IMR-90 (cell line): ENCODE data around the gene ZNF408. TPM values are rescaled to one million over a fixed set of nuclear protein-coding genes. Genes with fewer than 3 reads are reported as not detected.

Experiments used
- ATAC-seq: fragments of 200-7000 bp; cut with Tn5 transposase; 2 replicates; pipeline ENCODE4 v1.9.1; 2020; ENCODE audit warnings: low read depth, mild to moderate bottlenecking, moderate library complexity
- BruUV-seq: library from RNA; stranded (reverse); fragments of 400-500 nt; replicated peaks from 2 replicates; lab custom pipeline; 2021; lab: Mats Ljungman, UMichigan
- CTCF ChIA-PET: fragments of 300-600 bp; formaldehyde crosslinking; extraction: SDS; loops from one replicate; lab custom pipeline; 2021; ENCODE audit warnings: antibody characterized with exemption; lab: Yijun Ruan, JAX
- POLR2A ChIA-PET: fragments of 300-600 bp; sonication (Branson Sonifier 250); formaldehyde crosslinking; loops from one replicate; lab custom pipeline; 2022; ENCODE audit warnings: antibody characterized with exemption; ENCODE audit not compliant: unreplicated experiment; lab: Charles Lee
- DNase-seq: peaks from one replicate; pipeline ENCODE4 v3.0.0; 2013
- H2AFZ ChIP-seq: replicated peaks from 2 replicates; pipeline ENCODE3; 2013; ENCODE audit warnings: low read length, mild to moderate bottlenecking; ENCODE audit not compliant: poor library complexity
- H2AK5ac ChIP-seq: 2 replicates; pipeline ENCODE4 v1.6.1; 2013; ENCODE audit warnings: low read depth, low read length, inconsistent platforms
- H2AK9ac ChIP-seq: replicated peaks from 2 replicates; pipeline ENCODE3; 2013; ENCODE audit warnings: mild to moderate bottlenecking, low read depth, low read length, moderate library complexity; ENCODE audit not compliant: poor library complexity
- H2BK120ac ChIP-seq: 2 replicates; pipeline ENCODE4 v1.6.1; 2013; ENCODE audit warnings: low read depth, low read length, inconsistent platforms
- H2BK15ac ChIP-seq: 3 replicates; pipeline ENCODE4 v1.6.1; 2013; ENCODE audit warnings: low read depth, low read length, inconsistent platforms
- H2BK20ac ChIP-seq: 2 replicates; pipeline ENCODE4 v1.6.1; 2013; ENCODE audit warnings: low read depth, mild to moderate bottlenecking, inconsistent platforms, low read length, moderate library complexity
- H2BK5ac ChIP-seq: 2 replicates; pipeline ENCODE4 v1.6.1; 2013; ENCODE audit warnings: mild to moderate bottlenecking, low read depth, low read length, inconsistent platforms; ENCODE audit not compliant: poor library complexity, severe bottlenecking
- H3K14ac ChIP-seq: replicated peaks from 2 replicates; pipeline ENCODE4 v1.6.1; 2013; ENCODE audit warnings: low read depth, low read length, inconsistent platforms
- H3K18ac ChIP-seq: 2 replicates; pipeline ENCODE4 v1.6.1; 2013; ENCODE audit warnings: low read depth, low read length, control low read depth
- H3K23ac ChIP-seq: 2 replicates; pipeline ENCODE4 v1.6.1; 2013; ENCODE audit warnings: low read depth, low read length, inconsistent platforms
- H3K27ac ChIP-seq: 2 replicates; pipeline ENCODE4 v1.5.1; 2013; ENCODE audit warnings: mild to moderate bottlenecking, control low read depth, low read length; ENCODE audit not compliant: insufficient read depth
- H3K27me3 ChIP-seq: 2 replicates; pipeline ENCODE4 v1.6.1; 2013; ENCODE audit warnings: low read length; ENCODE audit not compliant: control insufficient read depth, insufficient read depth
- H3K36me3 ChIP-seq: 2 replicates; pipeline ENCODE4 v1.6.1; 2013; ENCODE audit warnings: low read length, mixed read lengths; ENCODE audit not compliant: control insufficient read depth, insufficient read depth
- H3K4ac ChIP-seq: 2 replicates; pipeline ENCODE4 v1.6.1; 2013; ENCODE audit warnings: low read depth, low read length, inconsistent platforms
- H3K4me1 ChIP-seq: 2 replicates; pipeline ENCODE4 v1.6.1; 2013; ENCODE audit warnings: low read length, mixed read lengths; ENCODE audit not compliant: control insufficient read depth, insufficient read depth
- H3K4me2 ChIP-seq: 2 replicates; pipeline ENCODE4 v1.6.1; 2013; ENCODE audit warnings: low read depth, mild to moderate bottlenecking, control low read depth, low read length, moderate library complexity
- H3K4me3 ChIP-seq: 2 replicates; pipeline ENCODE4 v1.5.1; 2013; ENCODE audit warnings: low read depth, mild to moderate bottlenecking, control low read depth, low read length, moderate library complexity; ENCODE audit not compliant: insufficient read depth
- H3K56ac ChIP-seq: 2 replicates; pipeline ENCODE4 v1.6.1; 2013; ENCODE audit warnings: low read length, inconsistent platforms; ENCODE audit not compliant: insufficient read depth; ENCODE audit errors: extremely low read depth
- H3K79me1 ChIP-seq, 2 experiments: 2 replicates each; pipeline ENCODE4 v1.6.1; 2013; ENCODE audit warnings: low read length in 2 of 2, inconsistent platforms in 1 of 2, low read depth in 1 of 2
- H3K9ac ChIP-seq: 2 replicates; pipeline ENCODE4 v1.6.1; 2013; ENCODE audit warnings: low read depth, low read length, control low read depth
- H3K9me1 ChIP-seq: 2 replicates; pipeline ENCODE4 v1.6.1; 2013; ENCODE audit warnings: low read length, inconsistent platforms; ENCODE audit not compliant: insufficient read depth
- H3K9me3 ChIP-seq: 2 replicates; pipeline ENCODE4 v1.6.1; 2013; ENCODE audit warnings: low read length; ENCODE audit not compliant: control insufficient read depth, insufficient read depth
- H4K20me1 ChIP-seq: 2 replicates; pipeline ENCODE4 v1.6.1; 2013; ENCODE audit warnings: low read length, inconsistent platforms; ENCODE audit not compliant: insufficient read depth
- H4K5ac ChIP-seq: 2 replicates; pipeline ENCODE4 v1.6.1; 2013; ENCODE audit warnings: mild to moderate bottlenecking, low read depth, low read length, control low read depth
- H4K8ac ChIP-seq, 2 experiments: 2 replicates each; pipeline ENCODE4 v1.6.1; 2013; ENCODE audit warnings: low read depth in 2 of 2, low read length in 2 of 2, control low read depth in 1 of 2, inconsistent platforms in 1 of 2
- H4K91ac ChIP-seq: 2 replicates; pipeline ENCODE4 v1.6.1; 2013; ENCODE audit warnings: low read depth, low read length, inconsistent platforms; ENCODE audit not compliant: insufficient read depth
- CEBPB ChIP-seq: IDR thresholded peaks from 2 replicates; pipeline ENCODE4 v1.6.1; 2012; ENCODE audit warnings: low read depth, low read length, improper control_type of control experiment
- MAFK ChIP-seq: IDR thresholded peaks from 2 replicates; pipeline ENCODE4 v1.6.1; 2012; ENCODE audit warnings: low read depth, low read length, improper control_type of control experiment
- NFE2L2 ChIP-seq: fragments of 150-350 bp; IDR thresholded peaks from 2 replicates; pipeline ENCODE4 v1.6.1; 2016; ENCODE audit warnings: low read depth, mild to moderate bottlenecking, low read length
- RAD21 ChIP-seq: IDR thresholded peaks from 2 replicates; pipeline ENCODE4 v1.6.1; 2012; ENCODE audit warnings: low read length, improper control_type of control experiment
- WGBS, 2 experiments: methylation state at CpG; one replicate each; pipeline versions ENCODE4 v1.1.5 to v1.1.7; 2013; ENCODE audit warnings: missing lambda C conversion rate in 2 of 2; ENCODE audit not compliant: insufficient read length in 1 of 2; ENCODE audit errors: extremely low coverage in 2 of 2; 5-methylcytosine and 5-hydroxymethylcytosine counted together
- dilution Hi-C: fragments of 300-500 bp; cut with HindIII; formaldehyde crosslinking; loops from one replicate; pipeline ENCODE4 v1.14.3; 2018; ENCODE audit warnings: low sequenced_read_pairs; ENCODE audit not compliant: unreplicated experiment
- in situ Hi-C: fragments of 300-500 bp; cut with MboI; formaldehyde crosslinking; loops from 3 replicates; pipeline ENCODE4 v1.14.3; 2019; ENCODE audit warnings: low sequenced_read_pairs, inconsistent platforms, mixed read lengths
- intact Hi-C: fragments of 100-400 bp; cut with micrococcal nuclease; formaldehyde crosslinking; loops from 2 replicates; pipeline ENCODE4 v1.10.0; 2022
- polyA plus RNA-seq, 3 experiments: library from polyadenylated mRNA; depleted of rRNA; stranded (reverse); fragments of >200 nt; gene quantifications; 2 replicates each; pipeline ENCODE4 v1.2.3, GENCODE V29; 2012; ENCODE audit warnings: low replicate concordance in 1 of 3
- total RNA-seq: library from RNA; depleted of rRNA; stranded (reverse); fragments of >200 nt; gene quantifications from 2 replicates; pipeline ENCODE4 v1.2.3, GENCODE V29; 2012
- TF ChIP-seq, protein P1 (sequence below): fragments of 150-350 bp; IDR thresholded peaks from 2 replicates; pipeline ENCODE4 v1.6.1; 2017; ENCODE audit warnings: mild to moderate bottlenecking, antibody characterized with exemption, low read length, low read depth

Gene ZNF408
- total and polyA plus RNA-seq, 2 of the 4 experiments (the other 2 are of a cell fraction) = 9.5 to 11.1 TPM

DNA sequence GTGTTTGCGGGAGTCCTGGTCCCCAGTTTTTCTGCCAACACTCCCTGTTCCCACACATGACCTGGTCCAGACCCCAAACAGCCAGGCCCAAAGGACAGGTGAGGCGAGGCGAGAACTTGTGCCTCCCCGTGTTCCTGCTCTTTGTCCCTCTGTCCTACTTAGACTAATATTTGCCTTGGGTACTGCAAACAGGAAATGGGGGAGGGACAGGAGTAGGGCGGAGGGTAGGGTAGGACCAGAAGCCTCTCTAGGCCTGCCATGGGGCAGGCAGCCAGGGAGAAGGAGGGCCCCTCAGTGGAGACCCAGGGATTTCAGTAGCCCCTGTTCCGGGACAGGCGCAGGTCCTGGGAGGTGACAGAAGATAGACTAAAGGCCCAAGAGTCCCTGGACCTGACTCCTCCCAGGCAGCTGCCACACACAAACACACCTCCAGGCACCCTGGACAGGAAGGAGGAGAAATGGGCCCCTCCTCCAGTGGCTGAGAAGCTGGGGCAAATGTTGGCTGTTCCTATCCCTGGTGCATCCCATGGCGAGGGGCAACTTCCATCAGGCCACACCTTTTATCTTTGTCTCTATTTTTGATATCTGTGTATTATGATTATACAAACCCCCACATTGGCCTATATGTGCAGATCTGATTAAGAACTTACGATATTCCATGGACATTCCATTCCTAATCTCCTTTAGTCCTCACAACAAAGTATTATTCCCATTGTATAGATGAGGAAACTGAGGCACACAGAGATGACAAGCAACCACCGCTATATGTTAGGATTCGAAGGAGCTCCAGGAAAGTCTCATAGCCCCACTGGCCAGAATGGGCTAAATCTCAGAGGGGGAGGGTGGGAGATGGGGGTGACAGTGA is 17.6 kb downstream of the ZNF408 start:
- peaks cover 14% of the 10 kb centered on the region for H3K4me1 ChIP-seq
- H2BK20ac ChIP-seq = peak overlapping the region; percentile 38
- H3K9me3 ChIP-seq = no peaks in the 10 kb centered on the region
- no peaks in the 10 kb centered on the region for H4K20me1 ChIP-seq
- H3K18ac ChIP-seq = peak overlapping the region; percentile 76; the same call in 1 of the 2 replicates
- intact Hi-C loops = no loop called here
- H3K27me3 ChIP-seq = no peaks in the 10 kb centered on the region
- H2BK5ac ChIP-seq = no peak overlapping the region
- peak overlapping the region; percentile 77 for H2BK120ac ChIP-seq
- H3K79me1 ChIP-seq = peaks cover 0 to 9% of the 10 kb centered on the region in 2 experiments; a peak in 2 of 4 replicates
- WGBS, 2 experiments = no CpG with 5 or more reads among the region's 11 CpGs
- H3K9ac ChIP-seq = no peak overlapping the region
- ChIA-PET CTCF (no interaction called here), POLR2A (no interaction called here)
- no peak overlapping the region for H3K56ac ChIP-seq
- no peak for DNase-seq
- H3K36me3 ChIP-seq = no peaks in the 10 kb centered on the region
- dilution Hi-C loops = no loop called here
- H4K91ac ChIP-seq = peak overlapping the region; percentile 25; the same call in 1 of the 2 replicates
- H2BK15ac ChIP-seq = peak overlapping the region; percentile 19; the same call in 1 of the 3 replicates
- in situ Hi-C loops = no loop called here
- no TSS peak for BruUV-seq
- H3K4ac ChIP-seq = peak overlapping the region; percentile 78
- H3K4me3 ChIP-seq = no peak overlapping the region
- H2AK9ac ChIP-seq = peak overlapping the region; percentile 69
- H3K27ac ChIP-seq = no peak overlapping the region
- H2AK5ac ChIP-seq = peak overlapping the region; percentile 53
- H4K8ac ChIP-seq = peak overlapping the region; percentile 3 to 69; a peak in 2 of 4 replicates
- peak; percentile 16; the same call in 1 of the 2 replicates for ATAC-seq
- peaks cover 19% of the 10 kb centered on the region for H3K9me1 ChIP-seq
- no peak overlapping the region for H3K4me2 ChIP-seq
- TF ChIP-seq RAD21 (no peak), CEBPB (no peak), NFE2L2 (no peak), MAFK (no peak)
- TF ChIP-seq, protein P1, sequence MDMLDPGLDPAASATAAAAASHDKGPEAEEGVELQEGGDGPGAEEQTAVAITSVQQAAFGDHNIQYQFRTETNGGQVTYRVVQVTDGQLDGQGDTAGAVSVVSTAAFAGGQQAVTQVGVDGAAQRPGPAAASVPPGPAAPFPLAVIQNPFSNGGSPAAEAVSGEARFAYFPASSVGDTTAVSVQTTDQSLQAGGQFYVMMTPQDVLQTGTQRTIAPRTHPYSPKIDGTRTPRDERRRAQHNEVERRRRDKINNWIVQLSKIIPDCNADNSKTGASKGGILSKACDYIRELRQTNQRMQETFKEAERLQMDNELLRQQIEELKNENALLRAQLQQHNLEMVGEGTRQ = no peak
- H4K5ac ChIP-seq = peak overlapping the region; percentile 98
- peak overlapping the region; percentile 87 for H2AFZ ChIP-seq
- peak overlapping the region; percentile 85 for H3K14ac ChIP-seq
- peak overlapping the region; percentile 65; the same call in 1 of the 2 replicates for H3K23ac ChIP-seq
